GM19452 (cell line): Measurements from ENCODE around the gene PDXP.
"Not testable (repeated sequence)": the region's sequence is repeated elsewhere in the genome, so short reads cannot be mapped to it uniquely, and the experiment has no call there.

Source experiments
- ATAC-seq: cut with Tn5 transposase; IDR thresholded peaks from one replicate; pipeline ENCODE4 v1.9.1; 2021; ENCODE audit not compliant: unreplicated experiment

Gene PDXP

GRCh38 chr22:37643225-37643847 lies 15.2 kb upstream of the PDXP start:
- ATAC-seq = no peak

- ATAC-seq = no peak
Observed at GRCh38 chr22:37647317-37647716, 11.2 kb upstream of the PDXP start.

- no peak for ATAC-seq
Observed at GRCh38 chr22:37647928-37648327, 10.6 kb upstream of the PDXP start.

GRCh38 chr22:37650463-37651136 lies 7.9 kb upstream of the PDXP start:
- no peak for ATAC-seq

GRCh38 chr22:37654563-37655251 lies 3.8 kb upstream of the PDXP start:
- no peak for ATAC-seq

- ATAC-seq = no peak
Observed at GRCh38 chr22:37655252-37655563, 3.3 kb upstream of the PDXP start.

GRCh38 chr22:37656583-37656982 lies 1.9 kb upstream of the PDXP start:
- ATAC-seq = not testable (repeated sequence)

- ATAC-seq = no peak
Observed at GRCh38 chr22:37657590-37658132, 862 bp upstream of the PDXP start.

GRCh38 chr22:37659066-37659896 lies 758 bp downstream of the PDXP start:
- ATAC-seq = peak; percentile 10

GRCh38 chr22:37659897-37660708 lies 1.6 kb downstream of the PDXP start:
- ATAC-seq = no peak

- ATAC-seq = no peak
Observed at GRCh38 chr22:37660709-37661045, 2.2 kb downstream of the PDXP start.

GRCh38 chr22:37661160-37661924 lies 2.8 kb downstream of the PDXP start:
- no peak for ATAC-seq

- ATAC-seq = no peak
Observed at GRCh38 chr22:37662039-37662438, 3.5 kb downstream of the PDXP start.

- no peak for ATAC-seq
Observed at GRCh38 chr22:37663521-37664140, 5.1 kb downstream of the PDXP start.

- no peak for ATAC-seq
Observed at GRCh38 chr22:37664249-37665101, 6.0 kb downstream of the PDXP start.

- ATAC-seq = no peak
Observed at GRCh38 chr22:37665487-37665886, 7.0 kb downstream of the PDXP start.

GRCh38 chr22:37669586-37669985 lies 11.1 kb downstream of the PDXP start:
- ATAC-seq = no peak

- no peak for ATAC-seq
Observed at GRCh38 chr22:37672206-37672919, 13.8 kb downstream of the PDXP start.
